DOHH2 (cell line): ENCODE results near the gene SMIM5.

ENCODE experiments used
- H3F3A ChIP-seq: fragments of 200-600 bp; sonication (generic), shearing (Covaris generic); 2 replicates; pipeline ENCODE4 v1.6.0; 2016; ENCODE audit warnings: antibody characterized with exemption, mild to moderate bottlenecking; ENCODE audit not compliant: control insufficient read depth, insufficient read depth
- H3K27ac ChIP-seq: fragments of 200-600 bp; sonication (generic); 2 replicates; pipeline ENCODE4 v1.5.1; 2014; ENCODE audit warnings: low read depth, mild to moderate bottlenecking, low read length, moderate library complexity
- H3K27me3 ChIP-seq: fragments of 200-600 bp; sonication (generic); 2 replicates; pipeline ENCODE4 v1.6.1; 2014; ENCODE audit warnings: mild to moderate bottlenecking, low read length, mixed read lengths; ENCODE audit not compliant: control insufficient read depth
- H3K36me3 ChIP-seq: fragments of 200-600 bp; sonication (generic); 2 replicates; pipeline ENCODE4 v1.6.1; 2014; ENCODE audit warnings: mild to moderate bottlenecking, low read length, moderate library complexity, mixed read lengths; ENCODE audit not compliant: control insufficient read depth
- H3K4me1 ChIP-seq: fragments of 200-600 bp; sonication (generic); 2 replicates; pipeline ENCODE4 v1.6.1; 2014; ENCODE audit warnings: mild to moderate bottlenecking, low read length, mixed read lengths; ENCODE audit not compliant: control insufficient read depth
- H3K4me2 ChIP-seq: fragments of 200-600 bp; sonication (generic); 2 replicates; pipeline ENCODE4 v1.6.0; 2014; ENCODE audit warnings: mild to moderate bottlenecking, low read length, moderate library complexity
- H3K4me3 ChIP-seq: fragments of 200-600 bp; sonication (generic); 2 replicates; pipeline ENCODE4 v1.5.1; 2014; ENCODE audit warnings: mild to moderate bottlenecking, low read length, mixed read lengths
- H3K79me2 ChIP-seq: fragments of 200-600 bp; sonication (generic); 2 replicates; pipeline ENCODE4 v1.6.1; 2014; ENCODE audit warnings: mild to moderate bottlenecking, low read length, mixed read lengths; ENCODE audit not compliant: control insufficient read depth
- H3K9me2 ChIP-seq: fragments of 200-600 bp; sonication (generic); replicated peaks from 2 replicates; pipeline ENCODE4 v1.6.1; 2014; ENCODE audit warnings: mild to moderate bottlenecking, low read length, mixed read lengths; ENCODE audit not compliant: control insufficient read depth
- H3K9me3 ChIP-seq: fragments of 200-600 bp; sonication (generic); 2 replicates; pipeline ENCODE4 v1.6.1; 2014; ENCODE audit warnings: antibody characterized with exemption, low read length, mixed read lengths; ENCODE audit not compliant: control insufficient read depth, insufficient read depth
- H4K20me1 ChIP-seq: fragments of 200-600 bp; sonication (generic); 2 replicates; pipeline ENCODE4 v1.6.0; 2014; ENCODE audit warnings: low read depth, mild to moderate bottlenecking, antibody characterized with exemption, low read length, moderate library complexity; ENCODE audit not compliant: control insufficient read depth, insufficient read depth
- CTCF ChIP-seq: fragments of 200-600 bp; sonication (generic); IDR thresholded peaks from one replicate; pipeline ENCODE4 v1.5.1; 2014; ENCODE audit warnings: antibody characterized with exemption, mild to moderate bottlenecking, low read depth, low read length; ENCODE audit not compliant: poor library complexity, severe bottlenecking
- EZH2phosphoT487 ChIP-seq: fragments of 200-600 bp; sonication (generic); IDR thresholded peaks from 2 replicates; pipeline ENCODE4 v1.6.1; 2017; ENCODE audit warnings: borderline replicate concordance, mild to moderate bottlenecking, antibody characterized with exemption, low read length, moderate library complexity, mixed read lengths

The SMIM5 gene

DNA sequence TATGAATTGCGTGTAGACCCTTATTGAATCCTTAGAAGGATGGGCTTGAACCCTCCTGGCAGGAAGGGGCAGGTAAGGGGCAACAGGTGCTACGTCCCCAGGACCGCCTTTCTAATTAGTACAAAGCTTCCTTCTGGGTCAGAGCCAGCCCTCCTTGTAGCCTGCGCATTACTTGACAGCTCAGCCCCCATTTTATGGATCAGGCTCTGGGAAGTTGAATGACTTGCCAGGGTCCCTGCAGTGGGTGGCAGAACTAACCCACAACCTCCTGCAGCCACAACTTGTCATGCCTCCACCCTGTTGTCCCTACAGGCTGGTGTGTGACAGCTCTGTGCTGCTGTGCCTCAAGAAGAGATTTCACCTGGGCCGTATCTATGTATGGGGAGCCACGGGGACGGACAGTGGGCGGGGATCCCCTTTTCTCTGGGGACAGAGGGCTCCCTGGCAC is 42.9 kb upstream of the SMIM5 start:
- TF ChIP-seq CTCF = no peak
- no peak for TF ChIP-seq EZH2phosphoT487
- no peaks in the 10 kb centered on the region for H3F3A ChIP-seq
- H3K4me1 ChIP-seq = peaks cover 23% of the 10 kb centered on the region
- H3K4me3 ChIP-seq = no peak overlapping the region
- no peaks in the 10 kb centered on the region for H3K9me3 ChIP-seq
- no peaks in the 10 kb centered on the region for H3K9me2 ChIP-seq
- no peak overlapping the region for H3K4me2 ChIP-seq
- H3K27ac ChIP-seq = no peak overlapping the region
- H3K36me3 ChIP-seq = no peaks in the 10 kb centered on the region
- H3K79me2 ChIP-seq = no peaks in the 10 kb centered on the region
- no peaks in the 10 kb centered on the region for H4K20me1 ChIP-seq
- peaks cover 53% of the 10 kb centered on the region for H3K27me3 ChIP-seq

DNA sequence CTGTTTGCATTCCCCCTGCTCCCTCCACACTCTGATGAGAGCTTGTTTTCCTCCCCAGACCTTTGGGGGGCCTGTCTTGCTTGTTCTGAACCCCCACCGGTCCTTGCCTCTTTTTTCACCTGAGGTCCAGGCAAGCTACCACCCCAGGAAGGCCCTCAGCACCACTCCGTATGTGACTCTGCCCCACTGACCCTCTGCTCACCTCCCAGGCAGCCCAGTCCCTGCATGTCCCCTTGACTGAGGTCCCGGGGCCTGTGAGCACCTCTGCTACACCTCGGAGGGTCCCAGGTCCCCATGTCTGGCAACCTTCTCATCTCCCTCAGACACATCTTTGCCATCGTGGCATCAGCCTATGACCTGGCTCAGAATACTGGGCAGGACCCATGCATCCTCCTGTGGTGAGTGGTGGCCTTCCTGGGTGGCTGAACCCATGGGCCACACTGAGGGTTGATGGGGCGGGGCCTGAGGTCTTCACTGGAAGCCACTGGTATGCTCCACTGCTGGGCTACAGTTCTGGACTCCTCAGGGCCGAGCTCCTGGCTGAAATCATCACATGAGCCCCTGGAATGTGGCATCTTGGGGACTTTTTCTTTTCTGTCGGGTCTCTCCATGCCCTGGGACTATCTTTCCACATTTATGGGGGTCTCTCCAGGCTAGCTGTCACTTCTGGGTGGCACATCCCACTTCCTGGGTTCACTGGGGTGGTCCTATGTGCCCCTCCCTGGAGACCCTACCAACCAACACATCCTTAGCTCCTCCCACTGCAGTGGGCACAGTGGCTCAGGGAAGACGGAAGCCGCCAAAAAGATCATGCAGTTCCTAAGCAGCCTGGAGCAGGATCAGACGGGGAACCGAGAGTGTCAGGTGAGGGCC is 42.1 kb upstream of the SMIM5 start:
- Histone ChIP-seq H3K4me2 (no peak overlapping the region), H3F3A (no peaks in the 10 kb centered on the region), H4K20me1 (no peaks in the 10 kb centered on the region), H3K79me2 (no peaks in the 10 kb centered on the region), H3K27me3 (peaks cover 47% of the 10 kb centered on the region), H3K4me3 (no peak overlapping the region), H3K27ac (no peak overlapping the region), H3K9me2 (no peaks in the 10 kb centered on the region), H3K36me3 (no peaks in the 10 kb centered on the region), H3K9me3 (no peaks in the 10 kb centered on the region), H3K4me1 (peaks cover 23% of the 10 kb centered on the region)
- TF ChIP-seq CTCF = no peak
- no peak for TF ChIP-seq EZH2phosphoT487

DNA sequence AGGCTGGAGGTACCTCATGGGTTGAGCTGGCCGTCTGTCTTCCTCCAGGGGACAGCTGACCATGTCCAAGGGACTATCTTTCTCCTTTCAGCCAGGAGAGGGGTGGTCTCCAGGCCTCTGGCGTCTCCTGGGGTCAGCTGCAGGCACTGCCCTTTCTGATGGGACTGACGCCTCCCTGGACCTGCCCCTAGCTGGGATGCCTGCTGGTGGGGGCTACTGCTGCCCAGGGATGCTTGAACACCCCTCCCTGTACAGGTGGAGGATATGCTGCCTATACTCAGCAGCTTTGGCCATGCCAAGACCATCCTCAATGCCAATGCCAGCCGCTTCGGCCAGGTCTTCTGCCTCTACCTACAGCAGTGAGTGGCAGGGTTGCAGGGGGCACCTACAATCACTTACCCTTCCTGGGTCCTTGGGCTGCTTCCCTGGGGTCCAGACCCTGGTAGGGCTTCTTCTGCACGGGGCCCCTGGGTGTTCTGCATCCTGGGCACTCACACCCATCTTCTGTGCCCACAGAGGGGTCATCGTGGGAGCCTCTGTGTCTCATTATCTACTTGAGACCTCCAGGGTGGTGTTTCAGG is 41.4 kb upstream of the SMIM5 start:
- no peak overlapping the region for H3K27ac ChIP-seq
- no peaks in the 10 kb centered on the region for H3F3A ChIP-seq
- no peaks in the 10 kb centered on the region for H3K9me2 ChIP-seq
- no peak for TF ChIP-seq CTCF
- TF ChIP-seq EZH2phosphoT487 = no peak
- H3K79me2 ChIP-seq = no peaks in the 10 kb centered on the region
- H3K4me2 ChIP-seq = no peak overlapping the region
- no peaks in the 10 kb centered on the region for H3K9me3 ChIP-seq
- H3K36me3 ChIP-seq = no peaks in the 10 kb centered on the region
- H3K27me3 ChIP-seq = peaks cover 42% of the 10 kb centered on the region
- H3K4me1 ChIP-seq = peaks cover 23% of the 10 kb centered on the region
- no peak overlapping the region for H3K4me3 ChIP-seq
- H4K20me1 ChIP-seq = no peaks in the 10 kb centered on the region
